GM23338 (cell line): ENCODE results near the gene IL31. TPM values are rescaled to one million over a fixed set of nuclear protein-coding genes. Genes with fewer than 3 reads are reported as not detected.

Source experiments
- ATAC-seq: fragments of 200-7000 bp; cut with Tn5 transposase; 3 replicates; pipeline ENCODE4 v1.9.1; 2020
- DNase-seq: peaks from one replicate; pipeline ENCODE4 v3.0.0-alpha.2; 2015; ENCODE audit warnings: low spot score
- H2AFZ ChIP-seq: fragments of 200-600 bp; sonication (generic); 2 replicates; pipeline ENCODE4 v1.8.0; 2016; ENCODE audit warnings: antibody characterized with exemption, mild to moderate bottlenecking, moderate library complexity
- H3F3A ChIP-seq: fragments of 200-600 bp; sonication (generic); replicated peaks from 2 replicates; pipeline ENCODE4 v1.8.0; 2017; ENCODE audit warnings: antibody characterized with exemption, mixed run types, low read depth
- H3K27ac ChIP-seq: fragments of 200-600 bp; sonication (generic); 2 replicates; pipeline ENCODE4 v1.6.1; 2016; ENCODE audit warnings: low read depth
- H3K27me3 ChIP-seq: fragments of 200-600 bp; sonication (generic); 2 replicates; pipeline ENCODE4 v1.8.0; 2016; ENCODE audit warnings: mild to moderate bottlenecking, mixed run types, moderate library complexity; ENCODE audit not compliant: insufficient read depth
- H3K36me3 ChIP-seq: fragments of 200-600 bp; sonication (generic); 2 replicates; pipeline ENCODE4 v1.8.0; 2016; ENCODE audit warnings: mild to moderate bottlenecking; ENCODE audit not compliant: insufficient read depth
- H3K4me1 ChIP-seq: fragments of 200-600 bp; sonication (generic); 2 replicates; pipeline ENCODE4 v1.8.0; 2016; ENCODE audit warnings: mild to moderate bottlenecking, moderate library complexity; ENCODE audit not compliant: insufficient read depth
- H3K4me2 ChIP-seq: fragments of 200-600 bp; sonication (generic); 2 replicates; pipeline ENCODE4 v1.7.1; 2017; ENCODE audit warnings: mixed run types
- H3K4me3 ChIP-seq: fragments of 200-600 bp; sonication (generic); 2 replicates; pipeline ENCODE4 v1.6.1; 2016; ENCODE audit warnings: mixed run types
- H3K79me2 ChIP-seq: fragments of 200-600 bp; sonication (generic); replicated peaks from 2 replicates; pipeline ENCODE4 v1.8.0; 2017; ENCODE audit warnings: mild to moderate bottlenecking; ENCODE audit not compliant: insufficient read depth
- H3K9me2 ChIP-seq: fragments of 200-600 bp; sonication (generic); 2 replicates; pipeline ENCODE4 v1.8.0; 2017; ENCODE audit not compliant: insufficient read depth
- H4K20me1 ChIP-seq: fragments of 200-600 bp; sonication (generic); replicated peaks from 2 replicates; pipeline ENCODE4 v1.8.0; 2017; ENCODE audit warnings: mild to moderate bottlenecking; ENCODE audit not compliant: insufficient read depth
- H3K27ac Mint-ChIP-seq: 2 replicates; pipeline ENCODE4 v1.8.0; 2020; ENCODE audit warnings: inconsistent platforms, mild to moderate bottlenecking, moderate library complexity, mixed read lengths
- H3K27me3 Mint-ChIP-seq: 3 replicates; pipeline ENCODE4 v1.8.0; 2022; ENCODE audit warnings: low read depth, mild to moderate bottlenecking, moderate library complexity, mixed read lengths, inconsistent platforms; ENCODE audit not compliant: insufficient read depth, poor library complexity
- H3K36me3 Mint-ChIP-seq: 3 replicates; pipeline ENCODE4 v1.8.0; 2021; ENCODE audit warnings: low read depth, mild to moderate bottlenecking, inconsistent platforms, moderate library complexity, mixed read lengths
- H3K4me1 Mint-ChIP-seq: 3 replicates; pipeline ENCODE4 v1.8.0; 2020; ENCODE audit warnings: mild to moderate bottlenecking, inconsistent platforms, mixed read lengths
- H3K4me3 Mint-ChIP-seq: 3 replicates; pipeline ENCODE4 v1.8.0; 2021; ENCODE audit warnings: moderate library complexity, mild to moderate bottlenecking, inconsistent platforms, mixed read lengths
- H3K9me3 Mint-ChIP-seq: 3 replicates; pipeline ENCODE4 v1.8.0; 2020; ENCODE audit warnings: moderate library complexity, mild to moderate bottlenecking, inconsistent platforms, mixed read lengths
- CTCF ChIP-seq, 2 experiments: fragments of 200-600 bp in 1 of 2; sonication (generic) in 1 of 2; conservative IDR thresholded peaks; 2 replicates each; pipeline versions ENCODE4 v1.5.1 to v1.6.1; 2016 to 2017; ENCODE audit warnings: antibody characterized with exemption in 2 of 2, low read depth in 2 of 2, mild to moderate bottlenecking in 2 of 2, moderate library complexity in 1 of 2
- ETS1 ChIP-seq: IDR thresholded peaks from 2 replicates; pipeline ENCODE4 v1.6.1; 2016; ENCODE audit warnings: antibody characterized with exemption
- JUNB ChIP-seq: IDR thresholded peaks from one replicate; pipeline ENCODE4 v1.6.1; 2016; ENCODE audit warnings: antibody characterized with exemption; ENCODE audit not compliant: unreplicated experiment
- ZNF114 ChIP-seq: fragments of 250-450 bp; sonication (Bioruptor Pico); IDR thresholded peaks from 2 replicates; pipeline ENCODE4 v1.5.0; 2020; ENCODE audit warnings: mild to moderate bottlenecking, moderate library complexity
- polyA plus RNA-seq: library from polyadenylated mRNA; unstranded; fragments of >200 nt; fragmentation: Nextera tagmentation; extraction: Ambion mirVana; gene quantifications from 2 replicates; pipeline ENCODE4 v1.2.1, GENCODE V29; 2016
- total RNA-seq: library from RNA; depleted of rRNA; stranded (reverse); fragments of >200 nt; shearing (Covaris generic); gene quantifications from 2 replicates; pipeline ENCODE4 v1.2.3, GENCODE V29; 2014

The IL31 gene
- total and polyA plus RNA-seq, 2 experiments from 2014 or later, result not detected

- no peak for TF ChIP-seq CTCF (conservative IDR thresholded peaks at IDR 0.05; ENCODE audit: low read depth in 2 of 2)
These were observed 45.5 kb downstream of the IL31 start (continued) for GRCh38 chr12:122128481-122128880.

- Histone ChIP-seq H2AFZ (no peak overlapping the region), H3K9me2 (no peaks in the 10 kb centered on the region), H3K27me3 (no peaks in the 10 kb centered on the region), H3K27ac (no peak overlapping the region), H4K20me1 (peaks cover 3% of the 10 kb centered on the region; the same call in 1 of the 2 replicates), H3K4me1 (no peaks in the 10 kb centered on the region; the same call in 1 of the 2 replicates), H3K4me2 (no peak overlapping the region), H3F3A (peaks cover 6% of the 10 kb centered on the region; the same call in 1 of the 2 replicates), H3K4me3 (no peak overlapping the region), H3K36me3 (no peaks in the 10 kb centered on the region), H3K79me2 (peaks cover 19% of the 10 kb centered on the region; the same call in 1 of the 2 replicates)
- Mint-ChIP-seq H3K27ac (no peak overlapping the region), H3K36me3 (peaks cover 13% of the 10 kb centered on the region; the same call in 1 of the 3 replicates), H3K4me1 (peaks cover 23% of the 10 kb centered on the region), H3K27me3 (peaks cover 12% of the 10 kb centered on the region), H3K4me3 (no peak overlapping the region), H3K9me3 (no peaks in the 10 kb centered on the region)
- no peak for DNase-seq
- no peak for ATAC-seq
- TF ChIP-seq CTCF (conservative IDR thresholded peaks at IDR 0.05; ENCODE audit: low read depth in 2 of 2) (no peak), JUNB (no peak), ETS1 (no peak), ZNF114 (no peak)
These were observed 46.2 kb downstream of the IL31 start for GRCh38 chr12:122127839-122128238.

- Histone ChIP-seq H3K9me2 (no peaks in the 10 kb centered on the region), H2AFZ (no peak overlapping the region), H3K4me2 (no peak overlapping the region), H4K20me1 (no peaks in the 10 kb centered on the region; the same call in 1 of the 2 replicates), H3K27me3 (no peaks in the 10 kb centered on the region), H3F3A (peaks cover 6% of the 10 kb centered on the region; the same call in 1 of the 2 replicates), H3K36me3 (no peaks in the 10 kb centered on the region), H3K4me3 (no peak overlapping the region), H3K27ac (0 out of 2 replicates have a peak overlapping the region, but pooled peaks have one; percentile 19), H3K79me2 (peaks cover 19% of the 10 kb centered on the region; the same call in 1 of the 2 replicates), H3K4me1 (no peaks in the 10 kb centered on the region; the same call in 1 of the 2 replicates)
- Mint-ChIP-seq H3K4me3 (no peak overlapping the region), H3K36me3 (peaks cover 13% of the 10 kb centered on the region; the same call in 1 of the 3 replicates), H3K27me3 (peaks cover 17% of the 10 kb centered on the region), H3K9me3 (no peaks in the 10 kb centered on the region), H3K27ac (peak overlapping the region; percentile 51; the same call in 1 of the 2 replicates), H3K4me1 (peaks cover 23% of the 10 kb centered on the region)
- DNase-seq (peak; percentile 47), ATAC-seq (peak; percentile 16)
- TF ChIP-seq CTCF (conservative IDR thresholded peaks at IDR 0.05; ENCODE audit: low read depth in 2 of 2), result peak in 1 of 2 experiments; percentile 51; a peak in 3 of 4 replicates
These were observed 47.1 kb downstream of the IL31 start for GRCh38 chr12:122126713-122127597.
